Thoracic aorta (tissue), 2 donors: ENCODE results near the gene TRIO. TPM values are rescaled to one million over a fixed set of nuclear protein-coding genes. Genes with fewer than 3 reads are reported as not detected.

Experiments used
- ATAC-seq: fragments of 150-250 bp; one replicate; pipeline ENCODE4 v1.8.0; 2017; ENCODE audit warnings: low read depth; ENCODE audit not compliant: insufficient number of reproducible peaks, low FRiP score
- DNase-seq: peaks from one replicate; pipeline ENCODE4 v3.0.0-alpha.2; 2020; ENCODE audit warnings: low spot score
- H3K27ac ChIP-seq, 2 donors: fragments of 200-600 bp; sonication (generic); 1 replicate in 1 of 2; 2 replicates in 1 of 2; pipeline ENCODE4 v1.5.1; 2016; ENCODE audit warnings: mild to moderate bottlenecking in 2 of 2, moderate library complexity in 2 of 2
- H3K27me3 ChIP-seq: fragments of 200-600 bp; sonication (generic); replicated peaks from 2 replicates; pipeline ENCODE4 v1.6.0; 2016; ENCODE audit warnings: mild to moderate bottlenecking; ENCODE audit not compliant: insufficient read depth
- H3K36me3 ChIP-seq: fragments of 200-600 bp; sonication (generic); one replicate; pipeline ENCODE4 v1.5.1; 2016
- H3K4me1 ChIP-seq, 2 donors: fragments of 200-600 bp; sonication (generic); 1 replicate in 1 of 2; 2 replicates in 1 of 2; pipeline versions ENCODE4 v1.5.1 to v1.6.0; 2016; ENCODE audit warnings: low read depth in 2 of 2, mild to moderate bottlenecking in 1 of 2; ENCODE audit not compliant: control insufficient read depth in 1 of 2
- H3K4me3 ChIP-seq: fragments of 200-600 bp; sonication (generic); 2 replicates; pipeline ENCODE4 v1.5.1; 2016; ENCODE audit warnings: mild to moderate bottlenecking
- H3K9me3 ChIP-seq: fragments of 200-600 bp; sonication (generic); 2 replicates; pipeline ENCODE4 v1.5.1; 2016
- CTCF ChIP-seq: fragments of 200-600 bp; sonication (generic); IDR thresholded peaks from one replicate; pipeline ENCODE4 v1.5.1; 2019; ENCODE audit warnings: antibody characterized with exemption
- total RNA-seq, 2 donors: library from RNA; depleted of rRNA; stranded (reverse); fragments of >200 nt; gene quantifications; one replicate each; pipeline versions ENCODE4 v1.1.0 to v1.2.3, GENCODE V29; 2016

Gene TRIO
- total RNA-seq, 2 donors from 2014 or later = 219 to 300 TPM

GRCh38 chr5:14298126-14298847, 155.1 kb downstream of the TRIO start:
- Histone ChIP-seq H3K9me3 (no peaks in the 10 kb centered on the region), H3K4me1 (peaks cover 8 to 29% of the 10 kb centered on the region in 2 donors), H3K27ac (no peak overlapping the region), H3K36me3 (peaks cover 5% of the 10 kb centered on the region), H3K4me3 (no peak overlapping the region), H3K27me3 (no peaks in the 10 kb centered on the region)
- DNase-seq (no peak), ATAC-seq (no peak)
- TF ChIP-seq CTCF = no peak

GRCh38 chr5:14299666-14300065, 156.5 kb downstream of the TRIO start:
- Histone ChIP-seq H3K9me3 (no peaks in the 10 kb centered on the region), H3K36me3 (peaks cover 5% of the 10 kb centered on the region)
- ATAC-seq = no peak

GRCh38 chr5:14301186-14301585, 158.0 kb downstream of the TRIO start:
- ATAC-seq = no peak
- no peak for DNase-seq
- TF ChIP-seq CTCF = no peak
- Histone ChIP-seq H3K4me1 (peaks cover 7 to 20% of the 10 kb centered on the region in 2 donors), H3K27me3 (no peaks in the 10 kb centered on the region), H3K27ac (no peak overlapping the region), H3K9me3 (no peaks in the 10 kb centered on the region), H3K36me3 (peaks cover 5% of the 10 kb centered on the region), H3K4me3 (no peak overlapping the region)

More at GRCh38 chr5:14299666-14300065, 156.5 kb downstream of the TRIO start:
- Histone ChIP-seq H3K27me3 (no peaks in the 10 kb centered on the region), H3K4me1 (peaks cover 8 to 29% of the 10 kb centered on the region in 2 donors), H3K27ac (no peak overlapping the region), H3K4me3 (no peak overlapping the region)
- TF ChIP-seq CTCF = no peak
- no peak for DNase-seq

GRCh38 chr5:14302330-14302729, 159.2 kb downstream of the TRIO start:
- Histone ChIP-seq H3K36me3 (peaks cover 5% of the 10 kb centered on the region), H3K27me3 (no peaks in the 10 kb centered on the region), H3K9me3 (no peaks in the 10 kb centered on the region), H3K4me3 (no peak overlapping the region), H3K27ac (no peak overlapping the region), H3K4me1 (peaks cover 0 to 9% of the 10 kb centered on the region in 2 donors)
- no peak for DNase-seq
- TF ChIP-seq CTCF = no peak
- ATAC-seq = no peak

GRCh38 chr5:14305045-14305444, 161.9 kb downstream of the TRIO start:
- H3K4me1 ChIP-seq = peaks cover 0 to 4% of the 10 kb centered on the region in 2 donors
- TF ChIP-seq CTCF = no peak
- H3K27me3 ChIP-seq = no peaks in the 10 kb centered on the region
- DNase-seq (no peak), ATAC-seq (no peak)
- no peaks in the 10 kb centered on the region for H3K9me3 ChIP-seq
- no peaks in the 10 kb centered on the region for H3K36me3 ChIP-seq
- no peak overlapping the region for H3K4me3 ChIP-seq
- H3K27ac ChIP-seq = no peak overlapping the region
